Cardiac muscle cell (in vitro differentiated cells and primary cell): ENCODE data around the gene BTN2A1. TPM values are rescaled to one million over a fixed set of nuclear protein-coding genes. Genes with fewer than 3 reads are reported as not detected.

Experiments used
- DNase-seq, 2 donors: peaks; one replicate each; pipeline versions ENCODE4 v3.0.0 to v3.0.0-alpha.2; 2010 to 2017; ENCODE audit warnings: low read depth in 1 of 2, low spot score in 1 of 2
- H3K27ac ChIP-seq: fragments of 200-600 bp; sonication (generic); 2 replicates; pipeline ENCODE4 v1.5.1; 2016
- H3K27me3 ChIP-seq: fragments of 200-600 bp; sonication (generic); 2 replicates; pipeline ENCODE4 v1.6.0; 2016; ENCODE audit warnings: control low read depth
- H3K36me3 ChIP-seq: fragments of 200-600 bp; sonication (generic); 2 replicates; pipeline ENCODE4 v1.5.1; 2016; ENCODE audit warnings: control low read depth
- H3K4me1 ChIP-seq: fragments of 200-600 bp; sonication (generic); 2 replicates; pipeline ENCODE4 v1.8.1; 2017; ENCODE audit warnings: low read depth, mild to moderate bottlenecking, mixed run types
- H3K4me3 ChIP-seq: fragments of 200-600 bp; sonication (generic); 2 replicates; pipeline ENCODE4 v1.5.1; 2016; ENCODE audit warnings: mild to moderate bottlenecking
- H3K9me3 ChIP-seq: fragments of 200-600 bp; sonication (generic); 2 replicates; pipeline ENCODE4 v1.5.1; 2017; ENCODE audit warnings: low read depth, mild to moderate bottlenecking, control low read depth
- CTCF ChIP-seq: IDR thresholded peaks from 2 replicates; pipeline ENCODE4 v1.5.1; 2012; ENCODE audit warnings: low read depth, mild to moderate bottlenecking, low read length
- polyA plus RNA-seq: library from polyadenylated mRNA; unstranded; fragments of >200 nt; fragmentation: Nextera tagmentation; extraction: Ambion mirVana; gene quantifications from 2 replicates; pipeline ENCODE4 v1.2.1, GENCODE V29; 2016
- total RNA-seq: library from RNA; depleted of rRNA; stranded (reverse); fragments of >200 nt; gene quantifications from 2 replicates; pipeline ENCODE4 v1.2.3, GENCODE V29; 2016

Gene BTN2A1
- total and polyA plus RNA-seq, 2 experiments from 2014 or later = 18.9 to 27.2 TPM

GRCh38 chr6:26438000-26438399 lies 19.8 kb upstream of the BTN2A1 start:
- Histone ChIP-seq H3K27ac (no peak overlapping the region), H3K4me1 (no peaks in the 10 kb centered on the region), H3K27me3 (no peaks in the 10 kb centered on the region), H3K9me3 (no peaks in the 10 kb centered on the region), H3K4me3 (no peak overlapping the region), H3K36me3 (no peaks in the 10 kb centered on the region)
- DNase-seq = no peak
- no peak for TF ChIP-seq CTCF

GRCh38 chr6:26439151-26440125 lies 18.3 kb upstream of the BTN2A1 start:
- Histone ChIP-seq H3K4me1 (no peaks in the 10 kb centered on the region), H3K36me3 (no peaks in the 10 kb centered on the region), H3K27ac (no peak overlapping the region), H3K4me3 (no peak overlapping the region), H3K27me3 (no peaks in the 10 kb centered on the region), H3K9me3 (no peaks in the 10 kb centered on the region)
- no peak for DNase-seq
- no peak for TF ChIP-seq CTCF

GRCh38 chr6:26440977-26441358 lies 16.8 kb upstream of the BTN2A1 start:
- no peak for DNase-seq
- no peaks in the 10 kb centered on the region for H3K27me3 ChIP-seq
- H3K36me3 ChIP-seq = no peaks in the 10 kb centered on the region
- no peak for TF ChIP-seq CTCF
- H3K4me1 ChIP-seq = no peaks in the 10 kb centered on the region
- H3K27ac ChIP-seq = no peak overlapping the region
- no peaks in the 10 kb centered on the region for H3K9me3 ChIP-seq
- no peak overlapping the region for H3K4me3 ChIP-seq

- Histone ChIP-seq H3K9me3 (no peaks in the 10 kb centered on the region), H3K27me3 (no peaks in the 10 kb centered on the region), H3K4me3 (no peak overlapping the region), H3K27ac (no peak overlapping the region), H3K4me1 (no peaks in the 10 kb centered on the region), H3K36me3 (no peaks in the 10 kb centered on the region)
- no peak for TF ChIP-seq CTCF
- DNase-seq = no peak
Observed at GRCh38 chr6:26441977-26442376, 15.8 kb upstream of the BTN2A1 start.

GRCh38 chr6:26445934-26446667 lies 11.7 kb upstream of the BTN2A1 start:
- no peak overlapping the region for H3K4me3 ChIP-seq
- no peaks in the 10 kb centered on the region for H3K27me3 ChIP-seq
- no peaks in the 10 kb centered on the region for H3K4me1 ChIP-seq
- no peaks in the 10 kb centered on the region for H3K9me3 ChIP-seq
- H3K36me3 ChIP-seq = no peaks in the 10 kb centered on the region
- no peak for DNase-seq
- no peak for TF ChIP-seq CTCF
- no peak overlapping the region for H3K27ac ChIP-seq
